Measurements from ENCODE around the gene ADAMTS13.

DNA sequence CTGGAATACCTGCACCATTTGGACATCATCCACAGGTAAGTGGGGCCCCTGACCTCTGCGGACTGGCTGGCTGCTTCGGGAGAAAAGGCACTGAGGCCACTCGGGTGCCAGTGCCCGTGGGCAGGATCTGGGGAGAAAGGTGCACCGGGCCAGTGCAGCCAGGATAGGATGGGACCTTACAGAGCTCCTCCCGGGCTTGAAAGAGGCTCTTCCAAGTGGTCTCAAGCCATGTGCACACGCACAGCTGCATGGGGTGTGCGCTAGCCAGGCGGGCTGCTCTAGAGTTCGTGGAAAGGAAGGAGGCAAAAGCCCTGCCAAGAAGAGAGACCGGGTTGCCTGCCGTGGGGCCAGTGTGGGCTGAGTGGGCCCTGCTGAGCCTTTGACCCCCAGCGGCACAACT, 32.6 kb upstream of the ADAMTS13 start:
- TF ChIP-seq, protein P1, sequence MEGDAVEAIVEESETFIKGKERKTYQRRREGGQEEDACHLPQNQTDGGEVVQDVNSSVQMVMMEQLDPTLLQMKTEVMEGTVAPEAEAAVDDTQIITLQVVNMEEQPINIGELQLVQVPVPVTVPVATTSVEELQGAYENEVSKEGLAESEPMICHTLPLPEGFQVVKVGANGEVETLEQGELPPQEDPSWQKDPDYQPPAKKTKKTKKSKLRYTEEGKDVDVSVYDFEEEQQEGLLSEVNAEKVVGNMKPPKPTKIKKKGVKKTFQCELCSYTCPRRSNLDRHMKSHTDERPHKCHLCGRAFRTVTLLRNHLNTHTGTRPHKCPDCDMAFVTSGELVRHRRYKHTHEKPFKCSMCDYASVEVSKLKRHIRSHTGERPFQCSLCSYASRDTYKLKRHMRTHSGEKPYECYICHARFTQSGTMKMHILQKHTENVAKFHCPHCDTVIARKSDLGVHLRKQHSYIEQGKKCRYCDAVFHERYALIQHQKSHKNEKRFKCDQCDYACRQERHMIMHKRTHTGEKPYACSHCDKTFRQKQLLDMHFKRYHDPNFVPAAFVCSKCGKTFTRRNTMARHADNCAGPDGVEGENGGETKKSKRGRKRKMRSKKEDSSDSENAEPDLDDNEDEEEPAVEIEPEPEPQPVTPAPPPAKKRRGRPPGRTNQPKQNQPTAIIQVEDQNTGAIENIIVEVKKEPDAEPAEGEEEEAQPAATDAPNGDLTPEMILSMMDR (IDR thresholded peaks at IDR 0.05): no peak
- TF ChIP-seq POLR2A (IDR thresholded peaks at IDR 0.05): no peak
